Lung (tissue), 12 donors: Measurements from ENCODE around the gene CFAP126. TPM values are rescaled to one million over a fixed set of nuclear protein-coding genes. Genes with fewer than 3 reads are reported as not detected.

ENCODE experiments used
- ATAC-seq: fragments of 200-7000 bp; cut with Tn5 transposase; one replicate; pipeline ENCODE4 v1.9.1; 2020; ENCODE audit warnings: moderate number of reproducible peaks; ENCODE audit not compliant: insufficient read depth, low FRiP score
- DNase-seq, 3 donors: peaks; one replicate each; pipeline ENCODE4 v3.0.0-alpha.2; 2013 to 2017
- H3K27ac ChIP-seq, 2 donors: one replicate each; pipeline ENCODE4 v1.5.1; 2013; ENCODE audit warnings: mild to moderate bottlenecking in 2 of 2, moderate library complexity in 2 of 2, control low read depth in 1 of 2, inconsistent platforms in 1 of 2, low read depth in 1 of 2, low read length in 1 of 2
- H3K27me3 ChIP-seq, 3 donors: one replicate each; pipeline ENCODE4 v1.5.1; 2013; ENCODE audit warnings: low read length in 2 of 3; ENCODE audit not compliant: control insufficient read depth in 3 of 3, insufficient read depth in 3 of 3
- H3K36me3 ChIP-seq, 4 donors: one replicate each; pipeline ENCODE4 v1.5.1; 2013; ENCODE audit warnings: low read length in 4 of 4, mild to moderate bottlenecking in 1 of 4, moderate library complexity in 1 of 4; ENCODE audit not compliant: control insufficient read depth in 4 of 4, insufficient read depth in 4 of 4
- H3K4me1 ChIP-seq, 5 donors: one replicate each; pipeline ENCODE4 v1.5.1; 2013; ENCODE audit warnings: low read length in 5 of 5, mild to moderate bottlenecking in 2 of 5, moderate library complexity in 1 of 5; ENCODE audit not compliant: control insufficient read depth in 5 of 5, insufficient read depth in 5 of 5
- H3K4me3 ChIP-seq: one replicate; pipeline ENCODE4 v1.5.1; 2013; ENCODE audit warnings: mild to moderate bottlenecking, control low read depth, moderate library complexity
- H3K9ac ChIP-seq, 2 donors: one replicate each; pipeline ENCODE4 v1.5.1; 2013; ENCODE audit warnings: low read length in 2 of 2, control low read depth in 1 of 2; ENCODE audit not compliant: insufficient read depth in 1 of 2
- H3K9me3 ChIP-seq, 4 donors: one replicate each; pipeline ENCODE4 v1.5.1; 2013; ENCODE audit warnings: low read length in 3 of 4, mild to moderate bottlenecking in 1 of 4, moderate library complexity in 1 of 4; ENCODE audit not compliant: control insufficient read depth in 4 of 4, insufficient read depth in 3 of 4
- CTCF ChIP-seq: IDR thresholded peaks from 2 replicates; pipeline ENCODE4 v1.5.1; 2012; ENCODE audit warnings: mild to moderate bottlenecking; ENCODE audit errors: control extremely low read depth, extremely low read depth
- WGBS, 2 donors: extraction: QIAGEN DNeasy Blood & Tissue Kit; methylation state at CpG; one replicate each; pipeline ENCODE4 v1.1.7; 2013; 5-methylcytosine and 5-hydroxymethylcytosine counted together
- polyA plus RNA-seq, 2 donors: library from polyadenylated mRNA; stranded (reverse); fragments of 200-250 nt; gene quantifications; one replicate each; pipeline ENCODE4 v1.2.1, GENCODE V29; 2013
- total RNA-seq, 2 donors: library from RNA; depleted of rRNA in 1 of 2; stranded (reverse); fragments of >200 nt in 1 of 2; gene quantifications; one replicate each; pipeline ENCODE4 v1.2.1, GENCODE V29; 2014 to 2021
- donor health status: control.
- donor health status: control.
- donor health status: Bipolar disorder and iron deficiency.
- donor health status: healthy.
- donor health status: DM: yes; HTN: yes; CAD: no.

Gene CFAP126
- total and polyA plus RNA-seq, 4 donors: 6.5 to 25.1 (median 22.5) TPM

- Histone ChIP-seq H3K9me3 (no peaks in the 10 kb centered on the region), H3K4me3 (no peak overlapping the region), H3K4me1 (peaks cover 0 to 7% (median 0%) of the 10 kb centered on the region in 5 donors), H3K9ac (no peak overlapping the region), H3K27me3 (no peaks in the 10 kb centered on the region), H3K27ac (no peak overlapping the region), H3K36me3 (peaks cover 0 to 6% (median 2%) of the 10 kb centered on the region in 4 donors)
- WGBS, 2 donors: 94 to 96% methylated on average over 8 of the region's 8 CpGs
- no peak for DNase-seq
- no peak for TF ChIP-seq CTCF
- ATAC-seq: no peak
Measured at GRCh38 chr1:161357073-161357472, 10.6 kb downstream of the CFAP126 start.

GRCh38 chr1:161351482-161351881 is 16.2 kb downstream of the CFAP126 start:
- H3K27ac ChIP-seq: no peak overlapping the region
- H3K4me3 ChIP-seq: no peak overlapping the region
- no peak for TF ChIP-seq CTCF
- no peaks in the 10 kb centered on the region for H3K27me3 ChIP-seq
- H3K9ac ChIP-seq: no peak overlapping the region
- DNase-seq (no peak), ATAC-seq (no peak)
- no peaks in the 10 kb centered on the region for H3K9me3 ChIP-seq
- peaks cover 0 to 2% (median 0%) of the 10 kb centered on the region in 5 donors for H3K4me1 ChIP-seq
- 22 to 45% methylated on average over 1 of the region's 1 CpG for WGBS, 2 donors
- H3K36me3 ChIP-seq: peaks cover 1 to 15% (median 6%) of the 10 kb centered on the region in 4 donors

- H3K27ac ChIP-seq: no peak overlapping the region
- peaks cover 0 to 2% (median 0%) of the 10 kb centered on the region in 5 donors for H3K4me1 ChIP-seq
- no peak for TF ChIP-seq CTCF
- H3K36me3 ChIP-seq: peaks cover 3 to 15% (median 6%) of the 10 kb centered on the region in 4 donors
- WGBS, 2 donors: 74 to 81% methylated on average over 1 of the region's 1 CpG
- H3K9me3 ChIP-seq: no peaks in the 10 kb centered on the region
- H3K9ac ChIP-seq: no peak overlapping the region
- ATAC-seq (no peak), DNase-seq (no peak)
- H3K4me3 ChIP-seq: no peak overlapping the region
- no peaks in the 10 kb centered on the region for H3K27me3 ChIP-seq
Measured at GRCh38 chr1:161350671-161351070, 17.0 kb downstream of the CFAP126 start.

- ATAC-seq (no peak), DNase-seq (no peak)
- Histone ChIP-seq H3K9me3 (no peaks in the 10 kb centered on the region), H3K4me1 (no peaks in the 10 kb centered on the region), H3K27me3 (no peaks in the 10 kb centered on the region), H3K36me3 (peaks cover 8 to 19% (median 17%) of the 10 kb centered on the region in 4 donors), H3K4me3 (no peak overlapping the region), H3K27ac (no peak overlapping the region), H3K9ac (no peak overlapping the region)
- WGBS, 2 donors: 92 to 97% methylated on average over 5 of the region's 5 CpGs
- no peak for TF ChIP-seq CTCF
Measured at GRCh38 chr1:161342821-161343220, 24.9 kb downstream of the CFAP126 start.
